Measurements from ENCODE around the gene STK4.

GRCh38 chr20:45044601-45045000 is 78.3 kb downstream of the STK4 start:
- TF ChIP-seq POLR2A (IDR thresholded peaks at IDR 0.05) (no peak), CTCF (IDR thresholded peaks at IDR 0.05) (no peak), EP300 (IDR thresholded peaks at IDR 0.05) (no peak), POLR2AphosphoS5 (IDR thresholded peaks at IDR 0.05) (no peak)

Data from gastroesophageal sphincter (tissue), 3 donors.